ENCODE results near the gene NAGS.

- TF ChIP-seq CTCF (IDR thresholded peaks at IDR 0.05) (no peak), POLR2A (IDR thresholded peaks at IDR 0.05) (no peak), EP300 (IDR thresholded peaks at IDR 0.05) (no peak)
Observed at GRCh38 chr17:44024271-44024663, 19.8 kb downstream of the NAGS start.
